ENCODE results near the gene GAPT. TPM values are rescaled to one million over a fixed set of nuclear protein-coding genes. Genes with fewer than 3 reads are reported as not detected.

GAPT gene
- total RNA-seq, 6 experiments from 2014 or later: 0.07 to 0.74 (median 0.29) TPM; not detected in 2

DNA sequence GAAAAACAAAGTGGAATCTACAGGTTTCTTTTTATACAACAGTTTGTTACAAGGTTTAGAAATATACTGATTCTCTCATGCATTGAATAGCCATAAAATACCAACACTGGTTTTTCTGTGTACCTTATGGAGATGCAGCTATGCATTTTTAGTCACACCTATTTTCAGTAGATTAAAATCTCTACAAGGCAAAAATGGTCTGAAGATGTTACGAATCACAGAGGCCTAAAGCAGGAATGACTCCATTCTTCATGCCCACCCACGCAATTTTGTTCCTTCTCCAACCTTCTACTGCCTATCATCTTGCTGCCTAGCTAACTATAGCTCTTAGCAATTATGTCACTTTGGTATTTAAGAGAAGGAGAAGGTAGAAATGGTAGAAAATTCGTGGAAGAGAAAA, 41.2 kb upstream of the GAPT start:
- intact Hi-C loops (cut with DNase I): loop anchor here in 1 of 2 donors (10.0 kb wide), 1 partner anchor 665 kb away; no protein-coding TSS in a partner anchor
- 85% methylated on average over 3 of the region's 3 CpGs for WGBS (ENCODE audit: insufficient coverage, low coverage, low lambda C conversion rate, missing lambda C conversion rate)

DNA sequence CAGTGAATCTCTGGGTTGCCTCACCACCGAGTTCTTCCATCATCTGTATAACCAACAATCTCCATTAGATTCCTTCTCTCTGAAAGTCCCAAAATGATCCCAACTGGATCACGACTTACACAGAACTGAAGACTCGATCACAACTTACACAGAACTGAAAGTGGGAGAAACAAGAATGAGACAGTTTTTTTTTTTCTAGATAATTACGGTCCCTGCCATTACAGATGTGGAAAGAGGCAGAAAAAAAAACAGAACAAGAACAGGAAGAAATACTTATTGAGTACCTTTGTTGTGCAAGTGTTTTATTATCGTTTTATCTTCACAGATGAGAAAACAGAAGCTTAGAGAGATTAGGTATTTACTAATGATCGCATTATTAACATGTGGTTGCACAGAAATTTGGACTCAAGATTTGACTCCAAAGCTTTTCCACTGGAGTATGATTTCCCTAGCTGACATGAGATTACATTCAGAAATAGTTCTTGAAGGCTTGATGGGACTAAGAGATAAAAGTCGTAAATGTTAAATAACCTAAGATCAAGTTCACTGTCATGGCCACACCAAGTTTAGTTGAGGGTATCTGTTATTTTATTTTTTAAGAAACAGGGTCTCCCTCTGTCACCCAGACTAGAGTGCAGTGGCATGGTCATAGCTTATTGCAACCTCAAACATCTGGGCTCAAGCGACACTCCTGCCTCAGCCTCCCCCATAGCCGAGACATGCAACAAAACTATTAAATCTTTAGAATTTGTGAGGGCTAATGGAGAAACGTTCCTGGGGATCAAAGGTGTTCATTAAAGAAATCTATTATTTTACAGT, 40.2 kb upstream of the GAPT start:
- no peak for DNase-seq
- no peak for ATAC-seq
- Histone ChIP-seq H3K36me3 (peaks cover 4 to 31% (median 19%) of the 10 kb centered on the region in 4 donors), H3K4me3 (no peak overlapping the region), H3K9me3 (no peaks in the 10 kb centered on the region), H3K27ac (no peak overlapping the region), H3K4me1 (no peaks in the 10 kb centered on the region), H3K27me3 (no peaks in the 10 kb centered on the region)
- TF ChIP-seq, protein P1, sequence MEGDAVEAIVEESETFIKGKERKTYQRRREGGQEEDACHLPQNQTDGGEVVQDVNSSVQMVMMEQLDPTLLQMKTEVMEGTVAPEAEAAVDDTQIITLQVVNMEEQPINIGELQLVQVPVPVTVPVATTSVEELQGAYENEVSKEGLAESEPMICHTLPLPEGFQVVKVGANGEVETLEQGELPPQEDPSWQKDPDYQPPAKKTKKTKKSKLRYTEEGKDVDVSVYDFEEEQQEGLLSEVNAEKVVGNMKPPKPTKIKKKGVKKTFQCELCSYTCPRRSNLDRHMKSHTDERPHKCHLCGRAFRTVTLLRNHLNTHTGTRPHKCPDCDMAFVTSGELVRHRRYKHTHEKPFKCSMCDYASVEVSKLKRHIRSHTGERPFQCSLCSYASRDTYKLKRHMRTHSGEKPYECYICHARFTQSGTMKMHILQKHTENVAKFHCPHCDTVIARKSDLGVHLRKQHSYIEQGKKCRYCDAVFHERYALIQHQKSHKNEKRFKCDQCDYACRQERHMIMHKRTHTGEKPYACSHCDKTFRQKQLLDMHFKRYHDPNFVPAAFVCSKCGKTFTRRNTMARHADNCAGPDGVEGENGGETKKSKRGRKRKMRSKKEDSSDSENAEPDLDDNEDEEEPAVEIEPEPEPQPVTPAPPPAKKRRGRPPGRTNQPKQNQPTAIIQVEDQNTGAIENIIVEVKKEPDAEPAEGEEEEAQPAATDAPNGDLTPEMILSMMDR (IDR thresholded peaks at IDR 0.05): no peak
- no peak for TF ChIP-seq POLR2A (IDR thresholded peaks at IDR 0.05)
- intact Hi-C loops (cut with DNase I): loop anchor here in 1 of 2 donors (10.0 kb wide), 1 partner anchor 666 kb away; no protein-coding TSS in a partner anchor
- 70% methylated on average over 9 of the region's 10 CpGs for WGBS (ENCODE audit: insufficient coverage, low coverage, low lambda C conversion rate, missing lambda C conversion rate)

More for the DNA sequence above, 41.2 kb upstream of the GAPT start:
- no peak overlapping the region for H3K27ac ChIP-seq
- H3K9me3 ChIP-seq: no peaks in the 10 kb centered on the region
- no peaks in the 10 kb centered on the region for H3K27me3 ChIP-seq
- DNase-seq (no peak), ATAC-seq (no peak)
- H3K4me1 ChIP-seq: no peaks in the 10 kb centered on the region
- TF ChIP-seq, protein P1 (IDR thresholded peaks at IDR 0.05): no peak
- TF ChIP-seq POLR2A (IDR thresholded peaks at IDR 0.05): no peak
- H3K4me3 ChIP-seq: no peak overlapping the region
- H3K36me3 ChIP-seq: peaks cover 2 to 21% (median 10%) of the 10 kb centered on the region in 4 donors

- DNase-seq (no peak), ATAC-seq (no peak)
- no peaks in the 10 kb centered on the region for H3K4me1 ChIP-seq
- H3K27me3 ChIP-seq: no peaks in the 10 kb centered on the region
- WGBS (ENCODE audit: insufficient coverage, low coverage, low lambda C conversion rate, missing lambda C conversion rate): 87% methylated on average over 8 of the region's 8 CpGs
- intact Hi-C loops (cut with DNase I): loop anchor here in 1 of 2 donors (10.0 kb wide), 1 partner anchor 667 kb away; no protein-coding TSS in a partner anchor
- H3K4me3 ChIP-seq: no peak overlapping the region
- H3K27ac ChIP-seq: no peak overlapping the region
- TF ChIP-seq, protein P1 (IDR thresholded peaks at IDR 0.05): no peak
- no peak for TF ChIP-seq POLR2A (IDR thresholded peaks at IDR 0.05)
- H3K9me3 ChIP-seq: no peaks in the 10 kb centered on the region
- H3K36me3 ChIP-seq: peaks cover 4 to 40% (median 22%) of the 10 kb centered on the region in 4 donors
Measured at GRCh38 chr5:58451732-58452565, 39.3 kb upstream of the GAPT start.

- 90% methylated on average over 3 of the region's 3 CpGs for WGBS (ENCODE audit: insufficient coverage, low coverage, low lambda C conversion rate, missing lambda C conversion rate)
- DNase-seq (no peak), ATAC-seq (no peak)
- H3K4me1 ChIP-seq: peaks cover 0 to under 1% (median 0%) of the 10 kb centered on the region in 4 donors
- H3K4me3 ChIP-seq: no peak overlapping the region
- intact Hi-C loops (cut with DNase I): loop anchor here in 1 of 2 donors (10.0 kb wide), 1 partner anchor 668 kb away; no protein-coding TSS in a partner anchor
- no peaks in the 10 kb centered on the region for H3K27me3 ChIP-seq
- H3K27ac ChIP-seq: no peak overlapping the region
- H3K9me3 ChIP-seq: no peaks in the 10 kb centered on the region
- peaks cover 4 to 47% (median 22%) of the 10 kb centered on the region in 4 donors for H3K36me3 ChIP-seq
- no peak for TF ChIP-seq POLR2A (IDR thresholded peaks at IDR 0.05)
- TF ChIP-seq, protein P1 (IDR thresholded peaks at IDR 0.05): no peak
Measured at GRCh38 chr5:58452566-58453258, 38.5 kb upstream of the GAPT start.
